Mammary epithelial cell (primary cell): ENCODE measurements around the gene NOTCH1.

Experiments
- CTCF ChIP-seq, 2 donors: IDR thresholded peaks in 1 of 2; conservative IDR thresholded peaks in 1 of 2; 2 replicates each; pipeline ENCODE4 v1.5.1; 2011 to 2012; ENCODE audit warnings: inconsistent platforms in 2 of 2, low read length in 2 of 2, mild to moderate bottlenecking in 2 of 2, control low read depth in 1 of 2, low read depth in 1 of 2; ENCODE audit not compliant: insufficient read depth in 1 of 2; ENCODE audit errors: extremely low read depth in 1 of 2
- EZH2 ChIP-seq: IDR thresholded peaks from 2 replicates; pipeline ENCODE4 v1.6.1; 2012; ENCODE audit warnings: low read length, inconsistent platforms, borderline replicate concordance

- no peak for TF ChIP-seq EZH2
- no peak for TF ChIP-seq CTCF (conservative IDR thresholded peaks at IDR 0.05 in 1 of 2, IDR thresholded peaks at IDR 0.05 in 1 of 2; ENCODE audit: extremely low read depth in 1 of 2, insufficient read depth in 1 of 2, low read depth in 1 of 2, low read length in 2 of 2)
Measured at GRCh38 chr9:136531186-136531903, 14.5 kb downstream of the NOTCH1 start.
